Peyer's patch (tissue), 4 donors: ENCODE measurements around the gene ANKFN1.

ENCODE experiments used
- POLR2A ChIP-seq, 2 donors: fragments of 450-650 bp; IDR thresholded peaks; one replicate each; pipeline ENCODE4 v1.5.1; 2017; ENCODE audit warnings: antibody characterized with exemption in 2 of 2, mild to moderate bottlenecking in 2 of 2, moderate library complexity in 2 of 2
- TF ChIP-seq, protein P1 (sequence below), 6 experiments: fragments of 450-650 bp in 4 of 6; fragments of 200-600 bp in 2 of 6; sonication (generic) in 1 of 6; IDR thresholded peaks; one replicate each; pipeline ENCODE4 v1.5.1; 2017 to 2019; ENCODE audit warnings: antibody characterized with exemption in 6 of 6, mild to moderate bottlenecking in 3 of 6, moderate library complexity in 1 of 6

DNA sequence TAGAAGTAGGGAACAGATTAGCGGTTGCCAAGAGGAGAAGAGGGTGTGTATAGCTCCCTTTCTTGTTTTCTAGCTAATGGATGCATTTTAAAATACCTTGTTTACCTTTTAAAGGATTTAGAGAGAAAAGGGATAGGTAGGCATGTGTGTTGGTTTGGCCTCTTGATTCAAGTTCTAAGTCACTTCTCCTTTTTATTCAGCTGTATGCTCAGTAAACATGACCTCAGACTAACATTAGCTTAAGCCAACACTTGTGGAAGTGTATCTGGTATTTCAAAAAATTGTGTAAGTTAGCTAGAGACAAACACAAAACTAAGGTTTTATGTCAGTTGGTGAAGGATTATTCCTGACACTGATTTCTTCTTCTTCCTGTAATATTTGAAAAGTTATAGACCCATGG, 236.1 kb downstream of the ANKFN1 start:
- TF ChIP-seq, protein P1, sequence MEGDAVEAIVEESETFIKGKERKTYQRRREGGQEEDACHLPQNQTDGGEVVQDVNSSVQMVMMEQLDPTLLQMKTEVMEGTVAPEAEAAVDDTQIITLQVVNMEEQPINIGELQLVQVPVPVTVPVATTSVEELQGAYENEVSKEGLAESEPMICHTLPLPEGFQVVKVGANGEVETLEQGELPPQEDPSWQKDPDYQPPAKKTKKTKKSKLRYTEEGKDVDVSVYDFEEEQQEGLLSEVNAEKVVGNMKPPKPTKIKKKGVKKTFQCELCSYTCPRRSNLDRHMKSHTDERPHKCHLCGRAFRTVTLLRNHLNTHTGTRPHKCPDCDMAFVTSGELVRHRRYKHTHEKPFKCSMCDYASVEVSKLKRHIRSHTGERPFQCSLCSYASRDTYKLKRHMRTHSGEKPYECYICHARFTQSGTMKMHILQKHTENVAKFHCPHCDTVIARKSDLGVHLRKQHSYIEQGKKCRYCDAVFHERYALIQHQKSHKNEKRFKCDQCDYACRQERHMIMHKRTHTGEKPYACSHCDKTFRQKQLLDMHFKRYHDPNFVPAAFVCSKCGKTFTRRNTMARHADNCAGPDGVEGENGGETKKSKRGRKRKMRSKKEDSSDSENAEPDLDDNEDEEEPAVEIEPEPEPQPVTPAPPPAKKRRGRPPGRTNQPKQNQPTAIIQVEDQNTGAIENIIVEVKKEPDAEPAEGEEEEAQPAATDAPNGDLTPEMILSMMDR (IDR thresholded peaks at IDR 0.05): no peak
- TF ChIP-seq POLR2A (IDR thresholded peaks at IDR 0.05): no peak
